Measurements from ENCODE around the gene LAPTM4A.
"Not testable (repeated sequence)": the region's sequence is repeated elsewhere in the genome, so short reads cannot be mapped to it uniquely, and the experiment has no call there.

Gene LAPTM4A

GRCh38 chr2:20050104-20050645 is 1.3 kb downstream of the LAPTM4A start:
- no peak for DNase-seq

DNA sequence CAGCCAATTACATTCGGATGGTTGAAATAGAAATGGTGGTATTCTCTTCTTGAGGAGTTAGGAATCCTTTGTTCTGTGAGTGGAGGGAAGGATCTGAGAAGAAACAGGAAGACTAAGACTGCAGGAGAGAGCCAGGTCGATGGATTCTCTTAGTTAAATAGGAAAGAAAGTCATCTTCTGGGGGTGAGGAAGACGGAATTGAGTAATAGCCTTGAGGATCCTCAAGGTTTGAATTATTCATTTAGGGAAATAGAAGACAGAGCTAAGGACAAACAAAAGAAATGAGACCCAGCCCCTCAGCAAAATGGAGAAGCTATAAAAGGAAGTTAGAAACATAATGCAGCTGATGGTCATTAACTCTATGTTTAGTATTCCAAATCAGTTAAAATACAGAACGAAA is 1.8 kb downstream of the LAPTM4A start:
- DNase-seq: no peak

DNA sequence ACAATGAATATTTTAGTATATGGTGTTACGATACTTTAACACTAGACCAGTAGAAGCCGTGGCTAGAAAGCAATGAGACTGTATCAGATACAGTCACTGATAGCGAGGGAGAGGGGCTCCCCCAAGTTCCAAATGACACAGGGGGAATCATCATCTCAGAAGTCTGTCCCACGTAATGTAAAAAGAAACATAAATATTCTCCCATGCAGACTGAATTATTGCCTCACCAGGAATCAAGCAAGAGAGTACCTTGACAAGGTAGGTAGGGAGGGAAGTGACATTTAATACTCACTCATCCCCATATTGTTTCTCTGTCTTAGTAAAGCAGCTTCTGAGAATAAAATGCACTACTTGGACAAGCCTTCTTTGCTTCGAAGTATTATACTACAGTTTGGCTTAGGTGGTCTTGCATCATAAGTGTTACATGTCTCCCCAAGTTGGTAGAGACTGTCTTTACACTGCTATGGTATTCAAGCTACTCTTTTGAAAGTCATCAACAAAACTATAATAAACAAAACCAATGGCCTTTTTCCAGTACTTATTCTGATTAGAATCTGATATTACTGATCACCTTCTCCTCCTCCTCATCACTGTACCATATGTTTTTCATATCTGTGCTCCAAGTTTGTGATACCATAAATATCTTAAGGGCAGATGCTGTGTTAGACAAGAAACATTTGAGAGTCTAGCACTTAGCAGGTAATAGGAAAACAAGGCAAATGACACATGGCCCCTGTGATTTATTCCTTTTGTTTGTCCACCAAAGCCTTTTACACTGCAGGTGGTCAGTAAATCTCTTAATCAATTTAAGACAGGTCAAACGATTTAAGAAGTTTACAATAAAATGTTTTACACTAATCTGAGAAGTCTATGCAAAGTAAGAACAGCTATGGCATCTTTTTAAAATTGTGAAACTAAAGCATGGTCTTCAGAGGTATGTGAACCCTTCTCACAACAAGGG is 2.7 kb downstream of the LAPTM4A start:
- no peak for DNase-seq

DNA sequence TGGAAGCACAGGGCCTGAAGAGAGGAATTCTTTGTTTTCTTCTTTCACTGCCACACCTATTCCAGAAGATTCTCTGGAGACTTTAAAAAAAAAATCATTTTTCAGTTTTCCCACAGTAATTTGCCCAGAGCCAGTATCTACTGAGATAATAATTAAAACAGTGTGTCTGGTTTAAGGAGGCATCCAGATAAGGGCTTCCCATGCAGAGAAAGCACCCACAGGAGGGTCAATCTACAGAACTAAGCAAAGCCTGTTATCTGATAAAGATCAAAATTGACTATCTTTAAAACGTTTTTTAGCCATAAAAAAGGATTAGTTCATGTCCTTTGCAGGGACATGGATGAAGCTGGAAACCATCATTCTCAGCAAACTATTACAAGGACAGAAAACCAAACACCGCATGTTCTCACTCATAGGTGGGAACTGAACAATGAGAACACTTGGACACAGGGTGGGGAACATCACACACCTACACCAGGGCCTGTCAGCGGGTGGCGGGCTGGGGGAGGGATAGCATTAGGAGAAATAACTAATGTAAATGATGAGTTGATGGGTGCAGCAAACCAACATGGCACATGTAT is 5.6 kb downstream of the LAPTM4A start:
- DNase-seq: not testable (repeated sequence)

DNA sequence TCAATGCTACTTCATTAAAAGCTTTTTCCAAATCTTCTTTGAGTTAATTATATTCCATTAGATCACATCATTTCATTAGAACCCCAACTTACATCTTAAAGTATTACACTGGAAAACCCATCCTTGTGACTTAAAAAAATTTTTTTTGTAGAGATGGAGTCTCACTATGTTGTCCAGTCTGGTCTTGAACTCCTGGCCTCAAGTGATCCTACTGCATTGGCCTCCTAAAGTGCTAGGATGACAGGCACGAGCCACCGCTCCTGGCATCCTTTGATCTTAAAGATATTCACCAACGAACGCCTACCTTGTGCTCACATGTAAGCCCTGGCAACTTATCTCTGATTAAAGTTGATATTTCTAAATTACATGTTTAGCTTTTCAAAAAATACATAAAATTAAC is 6.7 kb downstream of the LAPTM4A start:
- no peak for DNase-seq

DNA sequence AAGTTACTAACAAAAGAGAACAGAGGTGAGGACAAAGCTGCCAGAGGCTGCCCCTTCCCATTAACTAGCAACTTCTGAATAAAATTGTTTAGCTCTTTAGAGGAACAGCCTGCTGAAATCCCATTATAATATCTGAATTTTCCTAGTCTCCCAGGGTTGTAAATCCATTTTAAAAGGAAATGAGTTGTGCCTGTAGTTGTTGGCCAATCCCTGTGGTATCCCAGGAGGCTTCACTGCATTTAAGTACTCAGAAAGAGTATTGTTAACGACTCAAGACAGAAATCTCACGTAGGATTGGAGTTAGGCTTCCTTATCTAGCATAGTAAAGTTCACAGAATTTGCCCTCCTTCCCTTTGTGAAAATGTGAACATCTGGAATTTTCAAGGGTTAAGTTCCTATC is 8.9 kb downstream of the LAPTM4A start:
- no peak for DNase-seq

- DNase-seq: no peak
Observed at GRCh38 chr2:20040489-20041172, 10.8 kb downstream of the LAPTM4A start.

GRCh38 chr2:20037660-20038059 is 13.8 kb downstream of the LAPTM4A start:
- no peak for DNase-seq

- no peak for DNase-seq
Observed at GRCh38 chr2:20035955-20036666, 15.3 kb downstream of the LAPTM4A start.

- DNase-seq: no peak
Observed at GRCh38 chr2:20034821-20035220, 16.6 kb downstream of the LAPTM4A start.

DNA sequence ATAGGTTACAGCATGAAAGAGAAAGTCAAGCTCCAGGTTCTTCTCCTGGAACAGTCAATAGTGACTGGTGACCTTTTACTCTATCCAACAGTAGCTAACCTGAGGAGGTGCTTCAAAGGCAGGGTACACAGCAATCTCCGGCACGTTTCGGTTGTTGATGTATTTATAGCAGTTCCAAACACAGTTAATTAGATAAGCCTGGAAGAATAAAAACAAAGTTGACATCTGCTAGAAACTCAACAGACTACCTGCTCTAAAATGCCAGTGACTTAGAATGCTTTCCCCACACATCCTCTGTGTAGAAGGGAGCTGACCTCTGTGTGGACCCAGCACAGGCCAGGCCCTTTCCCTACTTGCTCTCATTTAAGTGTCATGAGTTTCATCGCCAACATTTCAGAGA is 17.2 kb downstream of the LAPTM4A start:
- DNase-seq: no peak

DNA sequence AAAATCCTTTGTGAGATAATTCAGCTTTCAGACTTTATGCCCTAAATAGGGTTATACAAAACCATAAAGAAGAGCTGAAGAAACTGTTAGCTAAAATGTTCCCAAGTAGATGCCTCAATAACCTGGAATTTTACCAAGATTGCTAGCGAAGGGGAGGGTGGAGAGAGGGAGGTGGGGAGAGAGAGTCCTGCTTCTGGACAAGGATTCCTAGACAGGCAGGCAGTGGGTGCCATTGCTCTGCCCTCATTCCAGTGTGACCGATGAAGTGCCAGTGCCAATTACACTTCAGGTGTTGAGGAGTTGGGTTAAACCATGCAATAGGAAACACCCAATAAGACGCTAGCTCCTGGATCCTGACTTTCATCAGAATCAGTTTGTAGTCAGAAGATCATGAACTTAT is 18.1 kb downstream of the LAPTM4A start:
- DNase-seq: no peak

GRCh38 chr2:20030224-20030623 is 21.2 kb downstream of the LAPTM4A start:
- DNase-seq: no peak

DNA sequence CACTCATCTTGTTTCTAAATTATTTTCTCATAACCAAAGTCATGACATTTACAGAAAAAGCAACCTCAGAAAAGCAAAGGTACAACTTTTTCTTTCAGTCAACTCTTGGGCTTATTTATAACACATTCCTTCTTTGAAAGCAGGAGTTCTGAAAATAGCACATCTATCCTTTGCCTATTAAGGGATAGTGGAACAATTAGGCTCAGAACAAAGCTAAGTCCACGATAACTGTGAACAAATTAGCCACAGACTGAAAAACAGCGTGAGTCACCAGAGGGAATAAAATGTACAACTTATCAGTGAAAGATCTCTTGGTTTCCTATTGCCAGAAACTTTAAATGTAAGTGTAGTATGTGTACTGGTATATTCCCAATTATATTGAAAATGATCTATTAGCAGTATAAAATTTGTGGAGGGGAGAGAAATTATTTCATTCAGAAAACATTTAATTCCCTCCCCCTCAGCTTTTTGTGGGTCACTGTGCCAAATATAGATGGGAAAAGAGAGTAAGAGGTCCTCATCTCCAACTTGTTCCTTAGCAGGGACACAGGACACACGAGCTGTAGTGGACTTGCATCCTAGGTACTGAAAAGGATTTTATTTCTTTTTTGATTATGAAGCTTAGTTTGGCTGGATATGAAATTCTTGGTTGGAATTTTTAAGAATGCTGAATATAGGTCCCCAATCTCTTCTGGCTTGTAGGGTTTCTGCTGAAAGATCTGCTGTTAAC is 23.6 kb downstream of the LAPTM4A start:
- no peak for DNase-seq

DNA sequence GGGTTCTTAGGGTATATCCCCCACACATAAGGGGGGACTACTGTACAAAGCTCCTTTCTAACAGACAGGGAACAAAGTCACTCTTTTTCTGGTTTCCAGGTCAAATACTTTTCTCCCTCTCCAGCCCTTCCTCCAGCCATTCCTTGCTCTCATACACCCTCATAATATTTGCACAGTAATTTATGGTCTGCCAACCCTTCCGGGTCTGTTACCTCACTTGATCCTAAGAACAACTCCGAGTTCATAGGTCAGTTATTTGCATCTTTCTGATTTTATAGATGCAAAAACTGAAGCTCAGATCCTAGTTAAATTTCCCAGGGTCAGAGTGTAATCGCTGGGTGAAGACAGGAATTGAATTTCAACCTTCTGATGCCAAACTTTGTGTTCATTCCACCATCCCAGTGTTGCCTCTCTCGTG is 24.2 kb downstream of the LAPTM4A start:
- DNase-seq: no peak

- DNase-seq: no peak
Observed at GRCh38 chr2:20025065-20025786, 26.2 kb downstream of the LAPTM4A start.

GRCh38 chr2:20023688-20024087 is 27.7 kb downstream of the LAPTM4A start:
- no peak for DNase-seq

GRCh38 chr2:20021405-20022009 is 29.9 kb downstream of the LAPTM4A start:
- no peak for DNase-seq

DNA sequence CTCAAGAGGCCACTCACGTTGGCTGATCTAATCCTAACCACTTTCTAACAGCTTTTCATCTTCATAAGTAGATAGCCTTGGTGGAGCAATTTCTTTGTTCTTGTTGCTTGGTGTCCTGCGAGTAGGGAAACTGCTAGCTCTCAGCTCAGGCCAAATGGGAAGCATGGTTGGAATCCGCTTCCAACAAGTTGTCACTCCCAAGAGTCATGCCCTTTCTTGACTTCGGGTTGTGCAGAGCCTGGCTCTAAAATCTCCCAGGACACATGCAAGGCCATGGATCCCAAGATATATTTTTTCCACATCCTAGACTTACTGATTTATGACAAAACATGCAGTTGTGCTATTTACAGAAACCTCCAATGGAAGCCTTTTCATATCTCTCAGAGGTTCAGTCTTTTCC is 31.7 kb downstream of the LAPTM4A start:
- DNase-seq: no peak

GRCh38 chr2:20018601-20019152 is 32.8 kb downstream of the LAPTM4A start:
- no peak for DNase-seq

GRCh38 chr2:20016346-20016745 is 35.1 kb downstream of the LAPTM4A start:
- DNase-seq: no peak
